Measurements from ENCODE around the gene DNAH7.
"Not testable (repeated sequence)": the region's sequence is repeated elsewhere in the genome, so short reads cannot be mapped to it uniquely, and the experiment has no call there.

The DNAH7 gene

DNA sequence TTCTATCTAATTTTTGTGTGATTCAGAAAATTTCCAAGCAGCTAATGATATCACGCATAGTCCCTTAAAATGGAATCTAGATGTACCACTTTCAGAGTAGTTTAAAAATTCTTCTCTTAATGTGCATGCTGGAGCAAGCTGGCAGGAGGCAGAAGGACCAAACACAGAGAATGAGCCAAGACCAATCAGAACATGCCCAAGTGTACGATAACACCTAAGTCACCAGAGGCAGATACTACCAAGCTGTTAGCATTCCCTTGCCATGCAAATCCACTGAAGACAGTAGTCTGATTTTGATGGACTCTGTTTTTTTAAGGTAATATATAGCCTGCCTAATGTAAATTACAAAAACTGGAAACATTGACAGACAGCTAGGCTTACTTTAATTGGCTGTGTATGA lies 109.3 kb downstream of the DNAH7 start:
- no peak for DNase-seq

- no peak for DNase-seq
Observed at GRCh38 chr2:195956725-195957124, 111.9 kb downstream of the DNAH7 start.

- no peak for DNase-seq
Observed at GRCh38 chr2:195945056-195945455, 123.6 kb downstream of the DNAH7 start.

GRCh38 chr2:195937176-195937575 lies 131.5 kb downstream of the DNAH7 start:
- DNase-seq, result no peak

DNA sequence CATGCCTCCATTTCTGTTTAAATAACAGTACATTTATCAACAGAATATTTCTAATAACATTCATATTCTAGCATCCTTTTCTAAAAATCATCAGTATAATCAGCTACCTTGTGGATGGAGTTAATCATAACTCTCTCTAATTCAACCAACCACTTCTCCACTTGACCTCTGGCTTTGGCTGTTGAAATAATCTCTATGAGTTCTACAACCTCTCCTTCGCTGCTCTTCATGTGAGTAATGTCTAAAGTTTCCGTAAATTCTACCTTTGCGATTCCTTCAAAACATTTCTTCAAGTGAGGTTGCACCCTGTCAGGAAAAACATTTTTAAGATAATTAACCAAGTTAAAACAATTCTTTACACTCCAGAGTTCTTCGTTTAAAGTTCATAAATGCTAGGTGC lies 134.2 kb downstream of the DNAH7 start:
- no peak for DNase-seq

GRCh38 chr2:195929531-195929930 lies 139.1 kb downstream of the DNAH7 start:
- no peak for DNase-seq

GRCh38 chr2:195925120-195925519 lies 143.5 kb downstream of the DNAH7 start:
- DNase-seq, result no peak

- no peak for DNase-seq
Observed at GRCh38 chr2:195923889-195924288, 144.7 kb downstream of the DNAH7 start.

GRCh38 chr2:195917021-195917600 lies 151.5 kb downstream of the DNAH7 start:
- not testable (repeated sequence) for DNase-seq

DNA sequence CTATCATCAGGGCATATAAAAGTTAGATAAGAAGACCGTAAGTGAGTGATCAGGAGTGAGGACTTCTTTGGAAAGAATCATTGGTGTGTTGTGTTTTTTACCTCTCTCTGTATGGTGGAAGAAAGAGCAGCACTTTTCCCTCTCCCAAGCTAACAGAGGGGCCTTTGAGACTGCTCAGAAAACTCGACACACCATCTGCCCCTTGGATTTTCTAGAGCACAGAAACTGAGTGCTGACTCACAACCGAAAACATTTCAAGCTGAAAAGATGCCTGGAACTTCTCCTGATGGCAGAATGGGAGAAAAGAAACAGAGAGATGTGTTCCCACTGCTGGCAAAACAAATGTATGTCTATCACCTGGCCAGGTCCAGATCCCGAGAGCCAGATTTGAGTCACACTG lies 156.6 kb downstream of the DNAH7 start:
- DNase-seq, result no peak

GRCh38 chr2:195910570-195910969 lies 158.1 kb downstream of the DNAH7 start:
- DNase-seq, result no peak

GRCh38 chr2:195909926-195910325 lies 158.7 kb downstream of the DNAH7 start:
- DNase-seq, result no peak

GRCh38 chr2:195907474-195907873 lies 161.2 kb downstream of the DNAH7 start:
- DNase-seq, result no peak

- no peak for DNase-seq
Observed at GRCh38 chr2:195903956-195904355, 164.7 kb downstream of the DNAH7 start.

GRCh38 chr2:195902857-195903256 lies 165.8 kb downstream of the DNAH7 start:
- DNase-seq, result no peak

GRCh38 chr2:195899226-195899625 lies 169.4 kb downstream of the DNAH7 start:
- DNase-seq, result no peak

GRCh38 chr2:195898505-195899191 lies 170.0 kb downstream of the DNAH7 start:
- DNase-seq, result no peak

DNA sequence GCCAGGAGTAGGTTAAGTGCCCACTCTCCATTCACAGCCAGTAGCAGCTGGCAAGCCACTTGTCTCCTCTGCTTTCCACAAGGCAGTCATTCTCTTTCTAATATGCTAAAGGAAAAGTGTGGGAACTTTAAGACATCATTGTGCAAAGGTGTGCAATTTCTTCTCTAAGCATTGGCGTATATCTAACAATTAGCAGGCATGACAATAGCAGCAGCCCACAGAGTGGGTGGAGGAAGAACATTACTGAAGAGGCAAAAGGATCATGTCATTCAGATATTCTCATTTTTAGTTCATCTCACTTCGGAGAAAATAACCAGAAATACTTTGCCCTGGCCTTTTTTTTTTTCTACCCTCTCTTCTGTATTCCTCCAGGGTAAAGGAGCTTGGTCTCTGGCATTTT lies 177.6 kb downstream of the DNAH7 start:
- no peak for DNase-seq

- no peak for DNase-seq
Observed at GRCh38 chr2:195879153-195879552, 189.5 kb downstream of the DNAH7 start.

GRCh38 chr2:195871326-195871725 lies 197.3 kb downstream of the DNAH7 start:
- DNase-seq, result no peak

- no peak for DNase-seq
Observed at GRCh38 chr2:195864316-195864715, 204.3 kb downstream of the DNAH7 start.

- no peak for DNase-seq
Observed at GRCh38 chr2:195863564-195863963, 205.1 kb downstream of the DNAH7 start.

- no peak for DNase-seq
Observed at GRCh38 chr2:195863121-195863520, 205.5 kb downstream of the DNAH7 start.

- no peak for DNase-seq
Observed at GRCh38 chr2:195861821-195862220, 206.8 kb downstream of the DNAH7 start.

DNA sequence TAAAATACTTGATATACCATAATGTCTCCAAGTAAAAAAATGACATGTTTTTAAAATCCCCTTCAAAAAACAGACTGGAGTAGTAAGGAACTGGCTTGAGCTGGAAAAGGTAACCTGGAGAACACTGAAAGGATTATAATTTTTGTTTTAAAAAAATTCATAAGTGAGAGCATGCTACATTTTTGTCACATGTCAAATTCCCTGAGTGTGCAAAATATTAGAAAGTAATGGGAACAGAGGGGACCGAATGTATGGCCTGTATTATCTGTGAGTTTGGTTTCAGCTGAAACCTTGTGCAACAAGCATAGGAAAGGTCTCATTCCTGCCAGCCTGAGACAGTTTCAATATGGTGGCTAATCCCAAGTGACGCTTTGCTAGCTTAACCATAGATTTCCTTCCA lies 209.1 kb downstream of the DNAH7 start:
- DNase-seq, result no peak
